Right lobe of liver (tissue), 6 donors: ENCODE results near the gene SAPCD1. TPM values are rescaled to one million over a fixed set of nuclear protein-coding genes. Genes with fewer than 3 reads are reported as not detected.

Source experiments
- ATAC-seq, 4 donors: fragments of 200-7000 bp; cut with Tn5 transposase; one replicate each; pipeline ENCODE4 v1.9.1; 2020; ENCODE audit warnings: mild to moderate bottlenecking in 4 of 4, moderate library complexity in 4 of 4
- DNase-seq, 3 donors: peaks; one replicate each; pipeline ENCODE4 v3.0.0-alpha.2; 2020
- H3K27ac ChIP-seq, 3 donors: fragments of 200-600 bp; one replicate each; pipeline ENCODE4 v1.8.0; 2022
- H3K27me3 ChIP-seq, 2 donors: fragments of 200-600 bp; one replicate each; pipeline ENCODE4 v1.8.0; 2022
- H3K36me3 ChIP-seq, 4 donors: fragments of 200-600 bp; sonication (generic) in 1 of 4; one replicate each; pipeline versions ENCODE4 v1.5.1 to v1.8.0; 2017 to 2022; ENCODE audit warnings: control low read depth in 1 of 4
- H3K4me1 ChIP-seq, 4 donors: fragments of 200-600 bp; sonication (generic) in 1 of 4; one replicate each; pipeline versions ENCODE4 v1.5.1 to v1.8.0; 2017 to 2022; ENCODE audit warnings: control low read depth in 1 of 4
- H3K4me3 ChIP-seq, 3 donors: fragments of 200-600 bp; one replicate each; pipeline ENCODE4 v1.8.0; 2022
- H3K9me3 ChIP-seq, 4 donors: fragments of 200-600 bp; sonication (generic) in 1 of 4; one replicate each; pipeline versions ENCODE4 v1.5.1 to v1.8.0; 2017 to 2022; ENCODE audit warnings: control low read depth in 1 of 4
- CTCF ChIP-seq, 4 donors: fragments of 200-600 bp in 3 of 4; fragments of 450-650 bp in 1 of 4; IDR thresholded peaks; one replicate each; pipeline versions ENCODE4 v1.5.1 to v1.8.0; 2016 to 2022; ENCODE audit warnings: antibody characterized with exemption in 4 of 4, mild to moderate bottlenecking in 2 of 4
- POLR2A ChIP-seq: fragments of 450-650 bp; IDR thresholded peaks from one replicate; pipeline ENCODE4 v1.6.1; 2017; ENCODE audit warnings: antibody characterized with exemption, mild to moderate bottlenecking
- WGBS: methylation state at CpG from one replicate; pipeline ENCODE4 v1.1.6; 2018; ENCODE audit warnings: low coverage, low lambda C conversion rate; ENCODE audit not compliant: insufficient coverage; ENCODE audit errors: missing lambda C conversion rate; 5-methylcytosine and 5-hydroxymethylcytosine counted together
- intact Hi-C, 2 donors: fragments of 100-400 bp; cut with DNase I; formaldehyde crosslinking; loops; one replicate each; pipeline versions ENCODE4 v1.11.2 to v1.14.1; 2022
- total RNA-seq, 6 experiments: library from RNA; depleted of rRNA in 2 of 6; stranded (reverse); fragments of >200 nt in 2 of 6; fragmentation: NEBNext Ultra II Directional in 3 of 6; extraction: Animal tissue kit (Norgen Biotek cat#: 25700) in 3 of 6; gene quantifications; one replicate each; pipeline versions ENCODE4 v1.1.0 to v1.2.4, GENCODE V29; 2016 to 2023
- donor health status: DM: no; HTN: yes; CAD: no.
- donor health status: DM: no; HTN: no; CAD: no.
- donor health status: DM: no; HTN: no; CAD: no.
- donor health status: DM: no; HTN: yes; CAD: no.
- donor health status: DM: no; HTN: yes; CAD: no.

SAPCD1 gene
- total RNA-seq, 6 experiments from 2014 or later: 0.62 to 1.6 (median 0.90) TPM; not detected in 1

- ATAC-seq (peak; percentile 1 to 24 (median 10)), DNase-seq (peak in 2 of 3 donors; percentile 75 to 79)
- H3K4me1 ChIP-seq: peaks cover 0 to 30% (median 6%) of the 10 kb centered on the region in 4 donors
- H3K4me3 ChIP-seq: no peak overlapping the region
- H3K27me3 ChIP-seq: no peaks in the 10 kb centered on the region
- H3K27ac ChIP-seq: peak overlapping the region; percentile 52 to 61 (median 58)
- peaks cover 0 to 13% (median 7%) of the 10 kb centered on the region in 4 donors for H3K36me3 ChIP-seq
- intact Hi-C loops: loop anchor here (10.0 kb wide), 1 partner anchor 59 kb away; no protein-coding TSS in a partner anchor
- WGBS: 67% methylated on average over 7 of the region's 32 CpGs
- no peak for TF ChIP-seq CTCF (IDR thresholded peaks at IDR 0.05)
- no peak for TF ChIP-seq POLR2A
- no peaks in the 10 kb centered on the region for H3K9me3 ChIP-seq
Measured at GRCh38 chr6:31775633-31776484, 13.4 kb downstream of the SAPCD1 start.

- DNase-seq: no peak
- Histone ChIP-seq H3K4me3 (peak overlapping the region; percentile 1 to 23 (median 18)), H3K9me3 (no peaks in the 10 kb centered on the region), H3K36me3 (peaks cover 0 to 18% (median 8%) of the 10 kb centered on the region in 4 donors), H3K27ac (peak overlapping the region; percentile 52 to 61 (median 58)), H3K27me3 (no peaks in the 10 kb centered on the region), H3K4me1 (peaks cover 0 to 30% (median 6%) of the 10 kb centered on the region in 4 donors)
- intact Hi-C loops: loop anchor here (10.0 kb wide), 1 partner anchor 58 kb away; no protein-coding TSS in a partner anchor
- TF ChIP-seq CTCF (IDR thresholded peaks at IDR 0.05) (no peak), POLR2A (no peak)
- WGBS: 0% methylated on average over 3 of the region's 14 CpGs
- peak in 3 of 4 donors; percentile 1 to 3 (median 2) for ATAC-seq
Measured at GRCh38 chr6:31776485-31776988, 14.1 kb downstream of the SAPCD1 start.

GRCh38 chr6:31776989-31777666 lies 14.7 kb downstream of the SAPCD1 start, which contains the start of gene VWA7:
Gene VWA7 (minus strand): TSS chr6:31777328. CDS start chr6:31776779, 549 bp downstream.
- ATAC-seq: peak; percentile 69 to 85 (median 79)
- Histone ChIP-seq H3K4me1 (peaks cover 0 to 30% (median 6%) of the 10 kb centered on the region in 4 donors), H3K9me3 (no peaks in the 10 kb centered on the region), H3K27me3 (no peaks in the 10 kb centered on the region), H3K36me3 (peaks cover 0 to 23% (median 8%) of the 10 kb centered on the region in 4 donors), H3K4me3 (peak within 1 kb of the TSS; percentile 1 to 23 (median 18)), H3K27ac (peak within 1 kb of the TSS; percentile 52 to 61 (median 58))
- WGBS: 17% methylated on average over 7 of the region's 15 CpGs
- intact Hi-C loops: loop anchor here (10.0 kb wide), 1 partner anchor 58 kb away; no protein-coding TSS in a partner anchor
- TF ChIP-seq POLR2A (peak; percentile 29), CTCF (IDR thresholded peaks at IDR 0.05) (no peak)
- DNase-seq: peak; percentile 90 to 95 (median 93)

GRCh38 chr6:31777667-31778050 lies 15.2 kb downstream of the SAPCD1 start:
- DNase-seq: no peak
- no peak for TF ChIP-seq CTCF (IDR thresholded peaks at IDR 0.05)
- TF ChIP-seq POLR2A: no peak
- no peaks in the 10 kb centered on the region for H3K9me3 ChIP-seq
- H3K4me3 ChIP-seq: no peak overlapping the region
- H3K36me3 ChIP-seq: peaks cover 0 to 24% (median 9%) of the 10 kb centered on the region in 4 donors
- no peak for ATAC-seq
- H3K4me1 ChIP-seq: peaks cover 0 to 30% (median 6%) of the 10 kb centered on the region in 4 donors
- no peaks in the 10 kb centered on the region for H3K27me3 ChIP-seq
- WGBS: 93% methylated on average over 3 of the region's 5 CpGs
- peak overlapping the region; percentile 52 to 61 (median 58) for H3K27ac ChIP-seq
- intact Hi-C loops: loop anchor here (10.0 kb wide), 1 partner anchor 57 kb away; no protein-coding TSS in a partner anchor
